HG03108 (cell line): ENCODE results near the gene NCKIPSD.
"Not testable (repeated sequence)": the region's sequence is repeated elsewhere in the genome, so short reads cannot be mapped to it uniquely, and the experiment has no call there.

Source experiments
- ATAC-seq: cut with Tn5 transposase; IDR thresholded peaks from one replicate; pipeline ENCODE4 v1.9.1; 2021; ENCODE audit warnings: moderate library complexity; ENCODE audit not compliant: unreplicated experiment

NCKIPSD gene

DNA sequence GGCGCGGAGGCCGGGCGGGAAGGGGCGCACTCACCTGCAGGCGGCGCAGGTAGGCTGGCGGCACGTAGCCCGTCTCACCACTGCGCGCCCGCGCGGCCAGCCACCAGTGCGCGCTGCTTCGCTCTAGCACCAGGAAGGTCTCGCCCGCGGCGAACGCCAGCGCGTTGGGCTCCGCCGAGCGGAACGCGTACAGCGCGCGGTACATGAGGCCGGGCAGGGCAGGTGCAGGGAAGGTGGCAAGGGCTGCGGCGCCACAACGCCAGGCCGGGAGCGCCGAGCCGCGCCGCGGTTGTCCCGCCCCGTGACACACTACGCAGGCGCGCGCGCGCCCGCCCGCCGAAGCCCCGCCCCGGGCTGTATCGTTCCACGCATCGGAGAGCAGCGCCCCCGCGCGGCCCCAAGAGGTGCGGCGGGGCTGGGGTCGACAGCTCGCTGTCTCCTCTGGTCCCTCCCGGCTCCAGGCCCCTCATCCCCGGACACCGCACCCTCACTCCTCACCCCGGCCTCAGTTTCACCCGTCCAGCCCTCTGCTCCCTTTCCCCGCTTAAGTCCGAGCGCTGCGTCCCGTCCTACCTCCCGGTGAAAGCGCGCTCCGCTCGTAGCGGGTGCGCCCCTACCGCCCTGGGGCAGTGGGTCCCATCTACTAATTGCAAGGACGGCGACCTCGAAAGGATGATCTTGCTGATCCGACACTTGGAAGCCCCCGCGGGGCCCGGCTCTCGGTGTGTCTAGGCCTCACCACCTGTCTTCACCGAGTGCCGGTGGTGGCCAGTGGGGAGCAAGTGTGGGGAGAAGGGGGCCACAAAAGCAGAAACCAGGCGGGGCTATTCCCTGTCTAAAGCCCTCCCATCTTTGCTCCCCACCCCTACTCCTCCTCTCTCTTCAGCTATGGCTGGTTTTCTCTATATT is at the start of gene NCKIPSD:
TSS of gene NCKIPSD (minus strand) at position 313 of the 909 bp plus-strand sequence. CDS start at position 205, 108 bp downstream.
- ATAC-seq = peak; percentile 83

DNA sequence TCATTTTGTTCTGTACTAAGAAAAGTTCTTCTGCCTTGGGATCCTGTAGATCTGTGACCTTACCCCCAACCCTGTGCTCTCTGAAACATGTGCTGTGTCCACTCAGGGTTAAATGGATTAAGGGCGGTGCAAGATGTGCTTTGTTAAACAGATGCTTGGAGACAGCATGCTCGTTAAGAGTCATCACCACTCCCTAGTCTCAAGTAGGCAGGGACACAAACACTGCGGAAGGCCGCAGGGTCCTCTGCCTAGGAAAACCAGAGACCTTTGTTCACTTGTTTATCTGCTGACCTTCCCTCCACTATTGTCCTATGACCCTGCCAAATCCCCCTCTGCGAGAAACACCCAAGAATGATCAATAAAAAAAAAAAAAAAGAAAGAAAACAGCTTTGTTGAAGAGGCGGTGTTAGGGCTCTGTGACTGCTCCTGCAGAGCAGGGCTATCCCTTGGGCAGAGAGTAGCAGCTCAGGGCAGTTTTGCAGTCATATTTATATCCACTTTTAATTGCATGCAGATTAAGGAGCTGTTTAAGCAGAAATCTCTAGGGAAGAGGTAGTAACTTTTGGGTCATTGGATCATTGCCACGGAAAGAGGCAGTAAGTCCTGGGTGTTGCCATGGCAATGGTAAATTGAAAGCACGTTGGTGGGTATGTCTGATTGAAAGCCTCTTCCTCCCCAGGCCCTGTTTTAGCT is 49.5 kb upstream of the NCKIPSD start:
- ATAC-seq = not testable (repeated sequence)

GRCh38 chr3:48734541-48734940 is 48.8 kb upstream of the NCKIPSD start:
- not testable (repeated sequence) for ATAC-seq

- not testable (repeated sequence) for ATAC-seq
These were observed 48.2 kb upstream of the NCKIPSD start for GRCh38 chr3:48733752-48734518.

DNA sequence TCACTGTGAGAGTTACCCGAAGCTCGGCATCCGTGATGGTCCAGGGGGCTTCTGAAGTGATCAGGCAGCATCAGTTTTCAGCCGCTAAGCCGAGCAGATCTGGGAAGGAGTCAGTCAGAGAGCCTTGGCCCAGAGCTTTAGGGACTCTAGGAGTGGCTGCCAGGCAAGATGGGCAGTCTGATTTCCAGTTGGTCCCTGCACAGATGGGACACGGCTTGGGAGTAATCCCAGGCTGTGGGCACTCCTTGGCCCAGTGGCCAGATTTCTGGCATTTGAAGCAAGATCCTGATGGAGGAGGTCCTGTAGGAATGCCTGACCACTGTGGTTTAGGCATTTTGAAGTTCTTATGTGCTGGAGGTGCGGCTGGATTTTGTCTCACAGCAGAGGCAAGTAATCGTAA is 41.8 kb upstream of the NCKIPSD start:
- no peak for ATAC-seq

DNA sequence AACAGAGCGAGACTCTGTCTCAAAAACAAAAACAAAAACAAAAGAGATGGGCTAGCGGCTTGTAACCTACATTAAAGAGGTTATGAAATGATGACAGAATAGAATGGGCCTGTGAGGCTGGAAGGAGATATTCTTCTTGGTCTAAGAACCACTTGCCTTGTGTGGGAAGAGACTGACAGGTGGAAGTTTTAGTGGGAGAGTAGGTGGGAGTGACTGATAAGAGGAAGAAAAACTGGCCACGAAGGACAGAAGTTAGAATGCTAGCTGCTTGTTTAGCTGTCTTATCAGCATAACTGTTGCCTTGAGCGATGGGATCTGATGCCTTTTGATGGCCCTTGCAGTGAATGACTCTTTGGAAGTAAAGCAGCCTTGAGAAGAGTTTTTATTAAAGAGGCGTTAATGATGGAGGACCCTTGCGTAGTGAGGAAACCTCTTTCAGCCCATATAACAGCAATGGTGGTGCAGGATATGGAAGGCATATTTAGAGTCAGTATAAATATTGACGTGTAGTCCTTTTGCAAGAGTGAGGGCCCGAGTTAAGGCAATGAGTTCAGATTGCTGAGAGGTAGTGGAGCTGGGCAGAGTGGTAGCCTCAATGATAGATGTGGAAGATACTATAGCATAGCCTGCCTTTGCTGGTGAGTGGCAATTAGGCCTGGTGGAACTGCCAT is 39.6 kb upstream of the NCKIPSD start:
- ATAC-seq = not testable (repeated sequence)

GRCh38 chr3:48723725-48724124 is 38.0 kb upstream of the NCKIPSD start:
- ATAC-seq = no peak

DNA sequence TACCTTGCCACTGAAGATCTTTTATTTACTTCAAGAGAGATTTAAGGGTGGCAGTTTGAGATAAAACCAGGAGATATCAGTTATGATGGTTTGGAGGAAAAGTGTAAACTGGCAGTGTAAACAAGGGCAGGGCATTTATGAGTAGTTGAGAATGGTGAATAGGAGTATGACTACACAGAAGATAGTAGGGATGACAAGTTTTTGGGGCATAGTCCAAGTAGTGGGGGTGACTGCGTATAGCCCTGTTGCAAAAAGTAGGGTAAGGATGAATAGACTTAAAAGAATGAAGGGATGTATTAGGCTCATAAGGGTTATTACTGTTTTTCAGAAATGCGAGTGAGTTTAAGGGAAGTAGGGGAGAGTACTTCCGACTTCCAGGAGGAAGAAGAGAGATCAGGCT is 37.6 kb upstream of the NCKIPSD start:
- ATAC-seq = not testable (repeated sequence)

- ATAC-seq = peak; percentile 96
These were observed 31.4 kb upstream of the NCKIPSD start, which contains the start of gene IP6K2 for GRCh38 chr3:48716982-48717746. Gene IP6K2 (minus strand): TSS chr3:48717221. CDS start chr3:48695291, 21,930 bp downstream.

- ATAC-seq = no peak
These were observed 30.8 kb upstream of the NCKIPSD start for GRCh38 chr3:48716508-48716981.

GRCh38 chr3:48715174-48715800 is 29.6 kb upstream of the NCKIPSD start:
- ATAC-seq = no peak

DNA sequence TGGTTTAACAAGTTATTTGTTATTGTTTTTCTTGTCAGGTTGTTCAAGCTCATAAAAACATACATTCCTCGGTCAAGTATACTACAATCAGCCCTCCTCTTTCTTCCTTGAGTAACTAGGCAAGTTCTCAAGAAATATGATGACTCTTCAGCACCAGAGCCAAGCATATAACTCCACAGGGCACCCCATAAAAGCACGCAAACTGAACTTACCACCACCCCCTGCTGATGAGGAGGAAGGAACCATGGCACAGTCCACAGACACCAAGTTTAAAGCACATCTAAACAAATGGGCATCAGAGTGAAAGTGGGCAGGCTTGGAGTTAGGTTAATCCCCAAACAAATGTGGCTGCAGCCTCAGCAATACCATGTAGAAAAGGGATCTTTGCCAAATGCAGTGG is 26.0 kb upstream of the NCKIPSD start:
- ATAC-seq = no peak

DNA sequence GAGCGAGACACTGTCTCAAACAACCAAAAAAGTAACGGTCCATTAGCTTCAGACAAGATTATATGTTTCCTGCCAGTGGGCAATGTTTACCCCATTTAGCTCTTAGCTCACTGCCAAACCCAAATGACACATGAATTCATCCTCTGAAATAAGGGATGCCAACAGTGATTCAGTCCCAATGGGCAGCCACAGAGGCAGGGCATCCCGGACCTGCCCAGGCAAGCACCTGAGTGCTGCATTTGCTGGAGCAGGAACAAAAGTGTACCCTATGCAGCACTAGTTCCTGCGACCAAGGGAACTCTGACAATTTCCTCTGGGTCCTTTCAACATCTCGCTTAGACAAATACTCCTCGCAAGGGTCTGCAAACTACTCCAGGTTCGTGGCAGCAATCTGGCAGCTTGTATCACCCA is 23.3 kb upstream of the NCKIPSD start:
- no peak for ATAC-seq

- no peak for ATAC-seq
These were observed 22.8 kb upstream of the NCKIPSD start for GRCh38 chr3:48708481-48708889.

DNA sequence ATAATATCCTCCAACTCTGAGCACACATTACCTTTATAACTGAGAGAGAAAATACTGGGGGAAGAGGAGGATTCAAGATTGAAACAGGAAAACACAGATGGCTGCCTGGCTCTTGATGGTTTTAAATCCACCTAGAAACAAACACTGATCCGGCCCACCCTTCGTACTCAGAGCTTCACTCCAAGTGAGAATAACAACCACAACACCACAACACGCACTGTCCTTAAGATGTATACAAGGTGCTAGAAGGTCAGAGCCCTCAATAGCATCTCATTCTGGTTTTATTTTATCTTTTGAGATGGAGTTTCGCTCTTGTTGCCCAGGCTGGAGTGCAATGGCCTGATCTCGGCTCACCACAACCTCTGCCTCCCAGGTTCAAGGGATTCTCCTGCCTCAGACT is 21.4 kb upstream of the NCKIPSD start:
- no peak for ATAC-seq

DNA sequence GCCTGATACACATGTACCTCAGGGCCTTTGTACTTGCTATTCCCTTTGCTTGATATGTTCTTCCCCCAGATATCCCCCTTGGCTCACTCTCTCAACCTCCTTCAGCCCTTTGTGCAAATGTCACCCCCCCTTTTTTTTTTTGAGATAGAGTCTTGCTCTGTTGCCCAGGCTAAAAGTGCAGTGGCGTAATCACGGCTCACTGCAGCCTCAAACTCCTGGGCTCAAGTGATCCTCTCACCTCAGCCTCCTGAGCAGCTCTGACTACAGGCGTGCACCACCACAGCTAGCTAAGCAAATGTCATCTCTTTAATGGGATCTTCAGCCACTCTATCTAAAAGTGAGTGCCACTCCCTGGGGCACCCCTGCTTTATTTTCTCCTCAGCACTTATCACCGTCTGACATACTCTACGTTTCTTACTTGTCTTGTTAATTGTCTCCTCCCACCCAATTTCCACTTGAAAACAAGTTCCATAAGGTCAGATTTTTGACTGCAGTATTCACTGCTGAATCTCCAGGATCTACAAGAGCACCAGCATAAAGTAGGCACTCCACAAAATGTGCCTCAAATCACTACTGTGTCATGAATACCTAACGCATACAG is 16.7 kb upstream of the NCKIPSD start:
- no peak for ATAC-seq

DNA sequence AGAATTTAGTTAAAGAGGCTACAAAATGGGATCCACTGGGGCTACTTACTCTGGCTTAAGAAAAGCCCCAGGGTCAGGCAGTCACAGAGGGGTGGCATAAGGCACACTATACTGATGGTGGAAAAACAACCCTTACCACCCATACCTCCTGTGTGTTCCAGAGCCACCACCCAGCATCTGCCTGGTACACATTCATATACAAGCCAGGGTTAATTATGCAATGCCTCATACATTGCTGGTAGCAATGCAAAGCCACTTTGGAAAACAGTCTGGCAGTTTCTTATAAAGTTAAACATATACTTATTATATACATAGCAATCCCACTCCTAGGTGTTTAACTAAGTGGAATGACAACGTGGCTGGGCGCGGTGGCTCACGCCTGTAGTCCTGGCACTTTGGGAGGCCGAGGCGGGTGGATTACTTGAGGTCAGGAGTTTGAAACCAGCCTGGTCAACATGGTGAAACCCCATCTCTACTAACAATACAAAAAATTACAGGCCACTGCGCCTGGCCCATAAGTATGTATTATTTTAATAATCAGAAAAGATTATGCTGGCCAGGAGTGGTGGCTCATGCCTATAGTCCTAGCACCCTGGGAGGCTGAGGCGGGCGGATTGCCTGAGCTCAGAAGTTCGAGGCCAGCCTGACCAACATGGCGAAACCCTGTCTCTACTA is 15.2 kb upstream of the NCKIPSD start:
- ATAC-seq = no peak

GRCh38 chr3:48698891-48699290 is 13.2 kb upstream of the NCKIPSD start:
- ATAC-seq = no peak
